Endothelial cell of umbilical vein (primary cell): ENCODE data around the gene PLD1.

Experiments used
- CTCF ChIP-seq, 2 donors: IDR thresholded peaks; 1 replicate in 1 of 2; 2 replicates in 1 of 2; pipeline ENCODE4 v1.5.1; 2011; ENCODE audit warnings: low read length in 2 of 2, mild to moderate bottlenecking in 2 of 2, moderate library complexity in 2 of 2, control low read depth in 1 of 2, inconsistent platforms in 1 of 2, low read depth in 1 of 2; ENCODE audit not compliant: insufficient read depth in 1 of 2; ENCODE audit errors: extremely low read depth in 1 of 2
- EZH2 ChIP-seq: IDR thresholded peaks from 2 replicates; pipeline ENCODE4 v1.6.1; 2012; ENCODE audit warnings: borderline replicate concordance, low read depth, mild to moderate bottlenecking, moderate library complexity, low read length, inconsistent platforms; ENCODE audit not compliant: severe bottlenecking
- POLR2A ChIP-seq: IDR thresholded peaks from 2 replicates; pipeline ENCODE4 v1.6.1; 2012; ENCODE audit warnings: low read depth, mild to moderate bottlenecking, control low read depth, low read length
- POLR2AphosphoS5 ChIP-seq: IDR thresholded peaks from 2 replicates; pipeline ENCODE4 v1.6.1; 2012; ENCODE audit warnings: low read depth, mild to moderate bottlenecking, control low read depth, low read length, moderate library complexity; ENCODE audit not compliant: insufficient read depth

GRCh38 chr3:171718493-171719185, 91.6 kb downstream of the PLD1 start:
- TF ChIP-seq POLR2A (no peak), EZH2 (no peak), CTCF (IDR thresholded peaks at IDR 0.05; ENCODE audit: extremely low read depth in 1 of 2, insufficient read depth in 1 of 2, low read depth in 1 of 2, low read length in 2 of 2) (no peak), POLR2AphosphoS5 (no peak)
